GM12878 (cell line): ENCODE measurements around the gene AGAP1. TPM values are rescaled to one million over a fixed set of nuclear protein-coding genes. Genes with fewer than 3 reads are reported as not detected.

Experiments
- ATAC-seq: fragments of 200-7000 bp; cut with Tn5 transposase; 3 replicates; pipeline ENCODE4 v1.9.1; 2020; ENCODE audit warnings: mild to moderate bottlenecking, moderate library complexity
- BruUV-seq: library from RNA; stranded (reverse); fragments of 400-500 nt; replicated peaks from 2 replicates; lab custom pipeline; 2021; lab: Mats Ljungman, UMichigan
- CTCF ChIA-PET: fragments of 300-600 bp; sonication (Branson Sonifier 250); formaldehyde crosslinking; extraction: SDS; loops from one replicate; lab custom pipeline; 2021; ENCODE audit warnings: inconsistent platforms; lab: Yijun Ruan, JAX
- POLR2A ChIA-PET: fragments of 350-600 bp; formaldehyde crosslinking; extraction: SDS; loops from one replicate; lab custom pipeline; 2021; ENCODE audit warnings: inconsistent platforms; lab: Charles Lee
- RAD21 ChIA-PET: fragments of 300-600 bp; sonication (Branson Sonifier 250); formaldehyde crosslinking; loops from one replicate; lab custom pipeline; 2023; ENCODE audit warnings: antibody characterized with exemption; ENCODE audit not compliant: unreplicated experiment; lab: Charles Lee
- SMC1A ChIA-PET: fragments of 300-600 bp; sonication (Branson Sonifier 250); formaldehyde crosslinking; loops from one replicate; lab custom pipeline; 2023; ENCODE audit not compliant: unreplicated experiment, uncharacterized antibody; lab: Charles Lee
- DNase-seq: peaks from one replicate; pipeline ENCODE4 v3.0.0-alpha.2; 2011; ENCODE audit warnings: low read depth, low spot score
- FAIRE-seq: peaks from 3 replicates; lab custom pipeline; 2011; peaks lifted over from hg19 to GRCh38; lab: Jason Lieb, UNC
- H2AFZ ChIP-seq: 2 replicates; pipeline ENCODE4 v1.6.0; 2011; ENCODE audit warnings: low read depth, low read length, control low read depth; ENCODE audit not compliant: control insufficient read depth
- H3K27ac ChIP-seq: 2 replicates; pipeline ENCODE4 v1.5.1; 2011; ENCODE audit warnings: control low read depth; ENCODE audit not compliant: control insufficient read depth, insufficient read depth
- H3K27me3 ChIP-seq, 2 experiments: replicated peaks in 1 of 2; 2 replicates each; pipeline versions ENCODE4 v1.6.0 to v1.6.1; 2011; ENCODE audit warnings: low read length in 1 of 2; ENCODE audit not compliant: control insufficient read depth in 2 of 2, insufficient read depth in 2 of 2
- H3K36me3 ChIP-seq, 2 experiments: 2 replicates each; pipeline ENCODE4 v1.5.1; 2011; ENCODE audit warnings: low read length in 1 of 2; ENCODE audit not compliant: control insufficient read depth in 2 of 2, insufficient read depth in 2 of 2
- H3K4me1 ChIP-seq: 2 replicates; pipeline ENCODE4 v1.6.1; 2011; ENCODE audit warnings: mild to moderate bottlenecking, low read length, moderate library complexity, mixed read lengths; ENCODE audit not compliant: control insufficient read depth, insufficient read depth
- H3K4me2 ChIP-seq: 2 replicates; pipeline ENCODE4 v1.6.0; 2011; ENCODE audit warnings: control low read depth; ENCODE audit not compliant: control insufficient read depth, insufficient read depth
- H3K4me3 ChIP-seq: fragments of 200-600 bp; sonication (generic); 2 replicates; pipeline ENCODE4 v1.5.1; 2016
- H3K79me2 ChIP-seq: 2 replicates; pipeline ENCODE4 v1.6.0; 2011; ENCODE audit warnings: low read length; ENCODE audit not compliant: control insufficient read depth, insufficient read depth
- H3K9ac ChIP-seq: 2 replicates; pipeline ENCODE4 v1.8.0; 2011; ENCODE audit warnings: low read length, control low read depth, mixed read lengths; ENCODE audit not compliant: control insufficient read depth, insufficient read depth
- H3K9me3 ChIP-seq: replicated peaks from 3 replicates; pipeline ENCODE4 v1.5.1; 2011; ENCODE audit warnings: mild to moderate bottlenecking, low read length; ENCODE audit not compliant: control insufficient read depth, insufficient read depth
- H4K20me1 ChIP-seq: 2 replicates; pipeline ENCODE4 v1.6.0; 2011; ENCODE audit not compliant: control insufficient read depth, insufficient read depth
- CHD1 ChIP-seq: IDR thresholded peaks from 2 replicates; pipeline ENCODE4 v1.6.1; 2012; ENCODE audit warnings: low read depth, low read length, improper control_type of control experiment
- CHD4 ChIP-seq: fragments of 200-600 bp; sonication (generic); IDR thresholded peaks from 2 replicates; pipeline ENCODE4 v1.6.1; 2016; ENCODE audit warnings: mild to moderate bottlenecking
- JUNB ChIP-seq: IDR thresholded peaks from 2 replicates; pipeline ENCODE4 v1.6.1; 2016; ENCODE audit warnings: antibody characterized with exemption, mild to moderate bottlenecking
- MYC ChIP-seq: IDR thresholded peaks from 2 replicates; pipeline ENCODE4 v1.6.1; 2011; ENCODE audit warnings: mild to moderate bottlenecking, low read length, moderate library complexity, inconsistent platforms; ENCODE audit not compliant: insufficient read depth, insufficient replicate concordance, insufficient read length, severe bottlenecking
- NFIC ChIP-seq: IDR thresholded peaks from 2 replicates; pipeline ENCODE4 v1.6.1; 2012; ENCODE audit warnings: low read depth, mild to moderate bottlenecking, inconsistent platforms, low read length, moderate library complexity
- RFX5 ChIP-seq: IDR thresholded peaks from 2 replicates; pipeline ENCODE4 v1.6.1; 2011; ENCODE audit warnings: low read depth, low read length, improper control_type of control experiment
- SUPT20H ChIP-seq: IDR thresholded peaks from 2 replicates; pipeline ENCODE4 v1.6.1; 2011; ENCODE audit warnings: low read depth, mild to moderate bottlenecking, low read length, moderate library complexity, borderline replicate concordance; ENCODE audit not compliant: control insufficient read depth
- ZBED1 ChIP-seq: IDR thresholded peaks from 2 replicates; pipeline ENCODE4 v1.6.1; 2016; ENCODE audit warnings: borderline replicate concordance
- WGBS: methylation state at CpG from one replicate; pipeline ENCODE4 v1.1.6; 2016; ENCODE audit warnings: low lambda C conversion rate; ENCODE audit not compliant: insufficient replicate concordance, insufficient coverage; ENCODE audit errors: missing lambda C conversion rate; 5-methylcytosine and 5-hydroxymethylcytosine counted together
- in situ Hi-C: fragments of 300-500 bp; cut with MboI; formaldehyde crosslinking; loops from 9 replicates; pipeline ENCODE4 v1.14.3; 2018; ENCODE audit warnings: mixed read lengths
- intact Hi-C: fragments of 100-400 bp; cut with micrococcal nuclease; formaldehyde crosslinking; loops from one replicate; pipeline ENCODE4 v1.14.2; 2022; ENCODE audit not compliant: unreplicated experiment
- polyA plus RNA-seq, 11 experiments: library from polyadenylated mRNA; depleted of rRNA in 4 of 11; unstranded in 6 of 11; stranded (reverse) in 5 of 11; fragments of >200 nt; fragmentation: Nextera tagmentation in 4 of 11; fragmentation: Illumina TruSeq in 1 of 11; extraction: Ambion mirVana in 4 of 11; extraction: Trizol in 1 of 11; gene quantifications; 1 replicate in 1 of 11; 2 replicates in 10 of 11; pipeline versions ENCODE4 v1.2.1 to v1.2.3, GENCODE V29; 2011 to 2016; ENCODE audit warnings: inconsistent platforms in 2 of 11, missing spikeins in 2 of 11, low read depth in 1 of 11
- total RNA-seq, 4 experiments: library from RNA; depleted of rRNA in 3 of 4; stranded (reverse); fragments of >200 nt in 3 of 4; fragmentation: Illumina TruSeq in 1 of 4; extraction: Trizol in 1 of 4; gene quantifications; 2 replicates each; pipeline versions ENCODE4 v1.2.1 to v1.2.3, GENCODE V29; 2013 to 2021
- TF ChIP-seq, protein P1 (sequence below): fragments of 450-650 bp; formaldehyde crosslinking; IDR thresholded peaks from 2 replicates; pipeline ENCODE4 v1.4.0; 2022; ENCODE audit warnings: mild to moderate bottlenecking, moderate library complexity

Gene AGAP1
- total and polyA plus RNA-seq, 10 of the 15 experiments (the other 5 are each of a cell fraction or from before 2014, with no cell fraction given): 0.05 to 0.15 (median 0.06) TPM; not detected in 7

DNA sequence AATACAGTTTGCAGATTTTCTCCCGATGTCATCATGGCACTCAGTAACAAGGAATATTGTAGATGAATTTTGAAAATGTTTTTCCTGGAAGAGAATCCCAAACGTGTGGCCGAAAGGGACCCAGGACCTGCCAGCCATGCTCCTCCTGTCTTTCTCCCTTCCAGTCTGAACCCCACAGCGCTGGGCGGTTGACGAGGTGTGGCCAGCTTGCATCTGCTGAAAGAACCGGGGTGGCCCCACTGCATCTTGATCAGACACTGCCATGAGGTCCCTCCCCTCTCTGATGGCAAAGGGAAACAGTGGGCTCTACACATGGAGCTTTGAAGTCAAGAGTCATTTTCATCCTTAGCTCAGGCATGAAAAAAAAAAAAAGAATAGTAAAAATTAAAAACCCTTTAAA, 240.3 kb downstream of the AGAP1 start:
- no peak for ATAC-seq
- Histone ChIP-seq H3K9ac (no peak overlapping the region), H4K20me1 (no peaks in the 10 kb centered on the region), H3K4me3 (no peak overlapping the region), H3K4me1 (no peaks in the 10 kb centered on the region), H2AFZ (no peak overlapping the region), H3K4me2 (no peak overlapping the region)
- FAIRE-seq: no peak
- RAD21 ChIA-PET: no interaction called here
- WGBS: 12% methylated on average over 7 of the region's 7 CpGs
- TF ChIP-seq MYC: no peak
- TF ChIP-seq SUPT20H: no peak
- no peak for TF ChIP-seq NFIC
- TF ChIP-seq CHD1: no peak
- no peak for TF ChIP-seq ZBED1
- TF ChIP-seq JUNB: no peak
- TF ChIP-seq, protein P1, sequence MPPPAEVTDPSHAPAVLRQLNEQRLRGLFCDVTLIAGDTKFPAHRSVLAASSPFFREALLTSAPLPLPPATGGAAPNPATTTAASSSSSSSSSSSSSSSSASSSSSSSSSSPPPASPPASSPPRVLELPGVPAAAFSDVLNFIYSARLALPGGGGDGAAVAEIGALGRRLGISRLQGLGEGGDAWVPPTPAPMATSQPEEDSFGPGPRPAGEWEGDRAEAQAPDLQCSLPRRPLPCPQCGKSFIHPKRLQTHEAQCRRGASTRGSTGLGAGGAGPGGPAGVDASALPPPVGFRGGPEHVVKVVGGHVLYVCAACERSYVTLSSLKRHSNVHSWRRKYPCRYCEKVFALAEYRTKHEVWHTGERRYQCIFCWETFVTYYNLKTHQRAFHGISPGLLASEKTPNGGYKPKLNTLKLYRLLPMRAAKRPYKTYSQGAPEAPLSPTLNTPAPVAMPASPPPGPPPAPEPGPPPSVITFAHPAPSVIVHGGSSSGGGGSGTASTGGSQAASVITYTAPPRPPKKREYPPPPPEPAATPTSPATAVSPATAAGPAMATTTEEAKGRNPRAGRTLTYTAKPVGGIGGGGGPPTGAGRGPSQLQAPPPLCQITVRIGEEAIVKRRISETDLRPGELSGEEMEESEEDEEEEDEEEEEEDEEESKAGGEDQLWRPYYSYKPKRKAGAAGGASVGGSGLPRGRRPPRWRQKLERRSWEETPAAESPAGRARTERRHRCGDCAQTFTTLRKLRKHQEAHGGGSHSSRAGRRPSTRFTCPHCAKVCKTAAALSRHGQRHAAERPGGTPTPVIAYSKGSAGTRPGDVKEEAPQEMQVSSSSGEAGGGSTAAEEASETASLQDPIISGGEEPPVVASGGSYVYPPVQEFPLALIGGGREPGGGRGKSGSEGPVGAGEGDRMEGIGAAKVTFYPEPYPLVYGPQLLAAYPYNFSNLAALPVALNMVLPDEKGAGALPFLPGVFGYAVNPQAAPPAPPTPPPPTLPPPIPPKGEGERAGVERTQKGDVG: no peak
- no peak for TF ChIP-seq RFX5
- no peak for TF ChIP-seq CHD4
- TF ChIP-seq, all 136 proteins: peak for 0
- no peak overlapping the region for H3K27ac ChIP-seq
- DNase-seq: no peak
- SMC1A ChIA-PET: no interaction called here
- intact Hi-C loops: no loop called here
- POLR2A ChIA-PET: interaction anchor here (0.6 kb wide), 1 partner anchor 37 kb away, joined by 3 read pairs; no protein-coding TSS in a partner anchor
- H3K27me3 ChIP-seq: peaks cover 0 to under 1% of the 10 kb centered on the region in 2 experiments; a peak in 1 of 4 replicates
- no peaks in the 10 kb centered on the region for H3K9me3 ChIP-seq
- no peaks in the 10 kb centered on the region for H3K36me3 ChIP-seq
- no peaks in the 10 kb centered on the region for H3K79me2 ChIP-seq
- BruUV-seq: no TSS peak
- CTCF ChIA-PET: no interaction called here
- in situ Hi-C loops: no loop called here
